Fibroblast of lung (primary cell): ENCODE results near the gene ATP10A.

Experiments used
- CTCF ChIP-seq, 2 donors: IDR thresholded peaks in 1 of 2; conservative IDR thresholded peaks in 1 of 2; 1 replicate in 1 of 2; 2 replicates in 1 of 2; pipeline ENCODE4 v1.5.1; 2011 to 2012; ENCODE audit warnings: low read length in 2 of 2, control low read depth in 1 of 2, inconsistent platforms in 1 of 2, low read depth in 1 of 2, mild to moderate bottlenecking in 1 of 2
- EZH2 ChIP-seq: IDR thresholded peaks from 2 replicates; pipeline ENCODE4 v1.5.1; 2012; ENCODE audit warnings: low read length, control low read depth, mild to moderate bottlenecking; ENCODE audit errors: missing control alignments

GRCh38 chr15:25706176-25706955 lies 156.8 kb downstream of the ATP10A start:
- TF ChIP-seq CTCF (conservative IDR thresholded peaks at IDR 0.05 in 1 of 2, IDR thresholded peaks at IDR 0.05 in 1 of 2; ENCODE audit: low read depth in 1 of 2, low read length in 2 of 2) (no peak), EZH2 (no peak)
